Suprapubic skin (tissue), 4 donors: ENCODE results near the gene PSAP.

Experiments used
- CTCF ChIP-seq, 2 donors: fragments of 200-600 bp in 1 of 2; fragments of 450-650 bp in 1 of 2; sonication (generic) in 1 of 2; IDR thresholded peaks; one replicate each; pipeline ENCODE4 v1.5.1; 2016 to 2019; ENCODE audit warnings: antibody characterized with exemption in 2 of 2, mild to moderate bottlenecking in 1 of 2, moderate library complexity in 1 of 2
- EP300 ChIP-seq: sonication (generic); formaldehyde crosslinking; IDR thresholded peaks from one replicate; pipeline ENCODE4 v1.6.1; 2017; ENCODE audit warnings: antibody characterized with exemption
- POLR2A ChIP-seq, 2 donors: fragments of 450-650 bp; IDR thresholded peaks; one replicate each; pipeline ENCODE4 v1.6.1; 2017; ENCODE audit warnings: antibody characterized with exemption in 2 of 2, mild to moderate bottlenecking in 2 of 2, moderate library complexity in 2 of 2
- POLR2AphosphoS5 ChIP-seq, 3 donors: sonication (generic); formaldehyde crosslinking; IDR thresholded peaks; one replicate each; pipeline ENCODE4 v1.6.1; 2017; ENCODE audit warnings: antibody characterized with exemption in 3 of 3

- TF ChIP-seq CTCF (IDR thresholded peaks at IDR 0.05), result no peak
- TF ChIP-seq EP300, result peak; percentile 59
- no peak for TF ChIP-seq POLR2A (IDR thresholded peaks at IDR 0.05)
- TF ChIP-seq POLR2AphosphoS5 (IDR thresholded peaks at IDR 0.05), result peak in 2 of 3 donors; percentile 46 to 59
Measured at GRCh38 chr10:71766717-71767419, 84.2 kb downstream of the PSAP start.
